ENCODE measurements around the gene HSF4.

Gene HSF4

GRCh38 chr16:67204076-67204475, 39.5 kb downstream of the HSF4 start:
- DNase-seq, result no peak

- DNase-seq, result no peak
These were observed 41.7 kb downstream of the HSF4 start for GRCh38 chr16:67206129-67206837.

GRCh38 chr16:67206838-67207248, 42.3 kb downstream of the HSF4 start:
- DNase-seq, result no peak

- DNase-seq, result no peak
These were observed 42.9 kb downstream of the HSF4 start for GRCh38 chr16:67207249-67208091.

GRCh38 chr16:67208154-67208896, 43.8 kb downstream of the HSF4 start:
- no peak for DNase-seq

- no peak for DNase-seq
These were observed 45.0 kb downstream of the HSF4 start for GRCh38 chr16:67209565-67209964.

GRCh38 chr16:67210069-67210937, 45.8 kb downstream of the HSF4 start:
- no peak for DNase-seq

GRCh38 chr16:67211674-67212073, 47.1 kb downstream of the HSF4 start:
- DNase-seq, result no peak

- DNase-seq, result no peak
These were observed 48.2 kb downstream of the HSF4 start for GRCh38 chr16:67212766-67213165.

- no peak for DNase-seq
These were observed 48.9 kb downstream of the HSF4 start for GRCh38 chr16:67213197-67214019.

- DNase-seq, result no peak
These were observed 51.2 kb downstream of the HSF4 start for GRCh38 chr16:67215706-67216105.

- DNase-seq, result no peak
These were observed 52.3 kb downstream of the HSF4 start for GRCh38 chr16:67216612-67217490.

Measured in CD4-positive, alpha-beta T cell treated with Interleukin-17A for 4 hours (primary cell).